Lower leg skin (tissue), 4 donors: ENCODE measurements around the gene KLRK1. TPM values are rescaled to one million over a fixed set of nuclear protein-coding genes. Genes with fewer than 3 reads are reported as not detected.
"Not testable (repeated sequence)": the region's sequence is repeated elsewhere in the genome, so short reads cannot be mapped to it uniquely, and the experiment has no call there.

Source experiments
- DNase-seq, 2 donors: peaks; one replicate each; pipeline ENCODE4 v3.0.0-alpha.2; 2019; ENCODE audit warnings: low spot score in 2 of 2
- H3K4me3 ChIP-seq: fragments of 200-600 bp; sonication (generic); 2 replicates; pipeline ENCODE4 v1.5.1; 2017; ENCODE audit warnings: mild to moderate bottlenecking, low read depth; ENCODE audit not compliant: poor library complexity, severe bottlenecking
- POLR2A ChIP-seq, 2 donors: fragments of 450-650 bp; IDR thresholded peaks; one replicate each; pipeline ENCODE4 v1.6.1; 2016 to 2017; ENCODE audit warnings: antibody characterized with exemption in 2 of 2, mild to moderate bottlenecking in 1 of 2, moderate library complexity in 1 of 2
- WGBS, 2 donors: methylation state at CpG; one replicate each; pipeline ENCODE4 v1.1.5; 2018; 5-methylcytosine and 5-hydroxymethylcytosine counted together
- intact Hi-C: fragments of 100-400 bp; cut with DNase I; formaldehyde crosslinking; loops from one replicate; pipeline ENCODE4 v1.15.0; 2023; ENCODE audit warnings: low total_unique reads
- total RNA-seq, 4 donors: library from RNA; depleted of rRNA; stranded (reverse); fragments of >200 nt; gene quantifications; one replicate each; pipeline ENCODE4 v1.1.0, GENCODE V29; 2016
- TF ChIP-seq, protein P1 (sequence below), 3 donors: fragments of 450-650 bp; IDR thresholded peaks; one replicate each; pipeline ENCODE4 v1.5.1; 2016; ENCODE audit warnings: antibody characterized with exemption in 3 of 3, mild to moderate bottlenecking in 3 of 3, moderate library complexity in 2 of 3

KLRK1 gene
- total RNA-seq, 4 donors from 2014 or later, result 0.46 TPM; not detected in 3

DNA sequence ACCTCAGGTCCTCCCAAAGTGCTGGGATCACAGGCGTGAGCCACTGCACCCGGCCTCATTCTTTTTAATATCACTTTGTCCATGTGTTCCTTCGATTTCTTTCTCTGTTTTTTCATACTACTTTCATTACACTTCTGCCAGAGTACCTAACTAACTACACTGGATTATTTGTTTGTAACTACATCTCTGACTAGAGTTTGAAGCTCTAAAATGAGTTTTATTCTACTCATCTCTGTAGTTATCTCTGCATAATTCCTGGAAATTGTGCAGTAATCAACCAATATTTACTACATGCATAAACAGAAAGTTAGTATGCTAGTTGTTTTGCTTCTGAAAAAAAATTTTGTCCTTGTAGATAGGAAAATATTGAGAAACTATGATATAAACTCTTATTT, 15.2 kb downstream of the KLRK1 start:
- WGBS, 2 donors, result 89 to 91% methylated on average over 3 of the region's 3 CpGs
- TF ChIP-seq, protein P1, sequence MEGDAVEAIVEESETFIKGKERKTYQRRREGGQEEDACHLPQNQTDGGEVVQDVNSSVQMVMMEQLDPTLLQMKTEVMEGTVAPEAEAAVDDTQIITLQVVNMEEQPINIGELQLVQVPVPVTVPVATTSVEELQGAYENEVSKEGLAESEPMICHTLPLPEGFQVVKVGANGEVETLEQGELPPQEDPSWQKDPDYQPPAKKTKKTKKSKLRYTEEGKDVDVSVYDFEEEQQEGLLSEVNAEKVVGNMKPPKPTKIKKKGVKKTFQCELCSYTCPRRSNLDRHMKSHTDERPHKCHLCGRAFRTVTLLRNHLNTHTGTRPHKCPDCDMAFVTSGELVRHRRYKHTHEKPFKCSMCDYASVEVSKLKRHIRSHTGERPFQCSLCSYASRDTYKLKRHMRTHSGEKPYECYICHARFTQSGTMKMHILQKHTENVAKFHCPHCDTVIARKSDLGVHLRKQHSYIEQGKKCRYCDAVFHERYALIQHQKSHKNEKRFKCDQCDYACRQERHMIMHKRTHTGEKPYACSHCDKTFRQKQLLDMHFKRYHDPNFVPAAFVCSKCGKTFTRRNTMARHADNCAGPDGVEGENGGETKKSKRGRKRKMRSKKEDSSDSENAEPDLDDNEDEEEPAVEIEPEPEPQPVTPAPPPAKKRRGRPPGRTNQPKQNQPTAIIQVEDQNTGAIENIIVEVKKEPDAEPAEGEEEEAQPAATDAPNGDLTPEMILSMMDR (IDR thresholded peaks at IDR 0.05), result no peak
- no peak for TF ChIP-seq POLR2A (IDR thresholded peaks at IDR 0.05)
- no peak for DNase-seq
- intact Hi-C loops, result no loop called here
- no peak overlapping the region for H3K4me3 ChIP-seq

DNA sequence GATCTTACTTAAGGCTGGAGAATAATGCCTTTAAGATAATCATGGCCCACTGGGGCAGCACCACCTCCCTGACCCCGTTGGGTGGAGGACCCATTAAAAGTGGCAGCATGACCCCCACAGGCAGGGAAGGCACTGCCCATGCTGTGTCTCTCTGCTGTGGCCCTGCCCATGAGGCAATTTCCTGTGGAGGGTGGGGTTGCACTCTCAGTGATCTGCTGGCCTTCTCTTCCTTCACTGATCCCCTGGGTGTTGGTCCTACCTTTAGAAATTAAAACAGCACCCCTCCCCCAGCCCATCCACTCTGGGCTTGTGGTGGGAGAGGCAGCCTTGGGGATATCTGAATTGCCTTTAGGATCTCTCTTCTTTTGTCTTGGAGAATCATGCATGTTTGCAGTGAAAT, 17.3 kb downstream of the KLRK1 start:
- intact Hi-C loops, result no loop called here
- 50 to 56% methylated on average over 1 of the region's 1 CpG for WGBS, 2 donors
- no peak overlapping the region for H3K4me3 ChIP-seq
- DNase-seq, result no peak
- TF ChIP-seq, protein P1 (IDR thresholded peaks at IDR 0.05), result no peak
- TF ChIP-seq POLR2A (IDR thresholded peaks at IDR 0.05), result no peak

DNA sequence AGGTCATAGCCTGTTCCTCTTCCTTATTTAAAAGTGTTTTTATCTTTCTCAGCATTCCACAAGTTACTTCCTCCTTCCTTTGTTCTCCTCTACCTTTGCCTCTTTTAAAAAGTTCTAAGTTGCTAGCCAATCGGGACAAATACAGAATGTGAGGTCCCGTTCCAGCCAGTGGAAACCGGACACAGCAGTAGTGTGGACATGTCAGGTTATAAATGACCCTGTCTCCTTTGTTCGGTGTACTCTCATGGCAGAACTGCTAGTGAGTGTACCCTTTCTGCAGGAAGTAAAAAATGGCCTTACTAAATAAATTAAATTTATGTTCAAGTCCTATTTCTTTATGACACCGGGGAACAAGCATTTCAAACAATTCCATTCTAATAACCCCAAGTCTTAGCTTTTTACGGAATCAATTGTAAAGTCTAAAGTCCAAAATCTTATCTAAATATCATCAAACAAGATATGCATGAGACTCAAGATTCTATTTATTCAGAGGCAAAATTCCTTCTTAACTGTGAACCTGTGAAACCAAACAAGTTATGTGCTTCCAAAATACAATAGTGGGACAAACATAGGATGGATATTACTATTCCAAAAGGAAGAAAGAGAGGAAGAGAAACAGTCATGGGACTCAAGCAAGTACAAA, 17.8 kb downstream of the KLRK1 start:
- intact Hi-C loops, DNase-seq, H3K4me3 ChIP-seq: not testable (repeated sequence)
- 61 to 64% methylated on average over 6 of the region's 6 CpGs for WGBS, 2 donors

- intact Hi-C loops, result no loop called here
- TF ChIP-seq, protein P1 (IDR thresholded peaks at IDR 0.05), result no peak
- TF ChIP-seq POLR2A (IDR thresholded peaks at IDR 0.05), result no peak
- 87 to 93% methylated on average over 8 of the region's 8 CpGs for WGBS, 2 donors
- no peak for DNase-seq
- no peak overlapping the region for H3K4me3 ChIP-seq
Measured at GRCh38 chr12:10369557-10370415, 20.1 kb downstream of the KLRK1 start.

DNA sequence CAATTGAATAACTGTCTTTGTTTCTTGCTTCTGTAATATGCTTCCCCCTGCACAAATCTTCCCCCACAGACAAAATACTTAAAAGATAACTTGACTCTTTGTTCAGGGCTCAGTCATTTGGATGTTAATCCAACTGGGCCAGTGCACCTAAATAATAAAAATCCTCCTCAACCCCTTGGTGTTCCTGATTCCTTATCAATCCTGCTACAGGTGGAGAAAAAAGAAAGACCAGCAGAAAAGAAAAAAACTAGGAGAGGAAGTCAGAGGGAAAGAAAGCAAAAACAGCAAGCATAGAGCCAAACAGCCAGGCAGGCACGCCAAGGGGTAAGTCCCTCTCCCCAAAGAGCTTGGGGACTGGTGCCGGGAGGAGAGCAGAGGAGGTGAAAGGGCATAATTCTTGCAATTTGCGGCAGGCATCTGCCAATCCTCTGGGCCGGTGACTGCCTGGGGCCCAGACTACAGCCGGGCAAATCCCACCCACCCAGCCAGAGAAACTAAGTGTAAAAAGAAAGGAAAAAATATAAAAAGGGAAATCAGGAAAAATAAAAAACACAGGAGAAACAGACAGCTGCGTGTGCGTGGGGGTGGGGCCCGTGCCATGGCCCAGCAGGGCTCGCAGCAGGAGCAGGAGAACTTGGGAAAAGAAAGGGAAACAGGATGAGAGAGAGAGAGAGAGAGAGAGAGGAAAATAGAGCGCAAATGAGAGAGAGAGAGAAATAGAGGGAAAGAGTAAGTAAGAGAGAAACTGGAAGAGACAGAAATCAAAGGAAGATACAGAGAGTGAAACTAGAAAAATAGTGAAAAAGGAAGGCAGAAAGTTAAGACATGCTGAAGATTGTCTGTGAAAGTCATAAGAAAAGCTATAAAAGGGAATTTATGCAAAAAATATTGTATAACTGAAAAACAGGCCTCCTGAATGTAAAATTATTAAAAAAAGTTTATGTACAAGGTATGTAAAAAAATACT, 21.4 kb downstream of the KLRK1 start:
- TF ChIP-seq POLR2A (IDR thresholded peaks at IDR 0.05), result no peak
- TF ChIP-seq, protein P1 (IDR thresholded peaks at IDR 0.05), result no peak
- no peak overlapping the region for H3K4me3 ChIP-seq
- 75 to 89% methylated on average over 10 of the region's 10 CpGs for WGBS, 2 donors
- intact Hi-C loops, result no loop called here
- DNase-seq, result no peak

- WGBS, 2 donors, result 69 to 70% methylated on average over 4 of the region's 4 CpGs
- DNase-seq, H3K4me3 ChIP-seq, intact Hi-C loops: not testable (repeated sequence)
Measured at GRCh38 chr12:10367714-10368113, 22.1 kb downstream of the KLRK1 start.
